Activated CD4-positive, alpha-beta T cell treated with anti-CD3 and anti-CD28 coated beads, Interleukin-2, amount 50 U/mL, for 16 hours (primary cell): ENCODE data around the gene TRIM60.
A peak's percentile ranks its signal among the peaks of the same experiment; 100 is the strongest.
"Not testable (repeated sequence)": the region's sequence is repeated elsewhere in the genome, so short reads cannot be mapped to it uniquely, and the experiment has no call there.

ENCODE experiments used
- DNase-seq: peaks from one replicate; pipeline ENCODE4 v3.0.0-alpha.2; 2020

Gene TRIM60

GRCh38 chr4:165031436-165032211 is at the start of gene TRIM60:
TSS of gene TRIM60 (plus strand) at chr4:165031999. CDS start at chr4:165040073, 8,074 bp downstream.
- no peak for DNase-seq

DNA sequence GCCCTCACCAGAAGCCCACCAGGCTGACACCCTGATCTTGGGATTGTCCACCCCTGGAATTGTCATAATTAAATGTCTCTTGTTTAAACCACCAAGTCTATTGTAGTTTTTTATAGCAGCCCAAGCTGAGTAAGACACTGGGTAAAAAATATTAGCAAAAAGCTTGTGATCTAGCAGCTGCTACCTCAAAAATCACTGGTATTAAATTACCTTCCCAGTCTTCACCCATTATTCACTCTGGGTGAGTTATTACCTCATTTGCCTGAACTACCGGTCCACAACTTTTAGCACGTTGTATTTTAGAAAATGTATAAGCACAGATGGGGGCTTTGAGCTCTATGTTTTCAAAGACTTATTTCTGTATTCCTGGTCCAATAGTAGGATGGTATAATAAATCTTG is 42.3 kb upstream of the TRIM60 start:
- DNase-seq = no peak

- DNase-seq = not testable (repeated sequence)
Observed at GRCh38 chr4:164990786-164991185, 41.0 kb upstream of the TRIM60 start.

GRCh38 chr4:164996123-164996522 is 35.7 kb upstream of the TRIM60 start:
- DNase-seq = not testable (repeated sequence)

- DNase-seq = no peak
Observed at GRCh38 chr4:164997324-164997723, 34.5 kb upstream of the TRIM60 start.

GRCh38 chr4:164997941-164998340 is 33.9 kb upstream of the TRIM60 start:
- DNase-seq = no peak

DNA sequence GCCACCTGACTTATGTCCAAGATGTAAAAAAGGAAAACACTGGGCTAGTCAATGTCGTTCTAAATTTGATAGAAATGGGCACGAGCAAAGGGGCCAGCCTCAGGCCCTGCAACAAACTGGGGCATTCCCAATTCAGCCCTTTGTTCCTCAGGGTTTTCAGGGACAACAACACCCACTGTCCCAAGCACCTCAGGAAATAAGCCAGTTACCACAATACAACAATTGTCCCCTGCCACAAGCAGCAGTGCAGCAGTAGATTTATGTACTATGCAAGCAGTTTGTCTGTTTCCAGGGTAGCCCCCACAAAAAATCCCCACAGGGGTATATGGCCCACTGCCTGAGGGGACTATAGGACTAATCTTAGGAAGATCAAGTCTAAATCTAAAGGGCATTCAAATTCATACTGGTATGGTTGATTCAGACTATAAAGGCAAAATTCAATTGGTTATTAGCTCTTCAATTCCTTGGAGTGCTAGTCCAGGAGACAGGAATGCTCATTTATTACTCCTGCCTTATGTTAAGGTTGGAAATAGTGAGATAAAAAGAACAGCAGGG is 33.2 kb upstream of the TRIM60 start:
- DNase-seq = not testable (repeated sequence)

GRCh38 chr4:165001957-165002356 is 29.8 kb upstream of the TRIM60 start:
- not testable (repeated sequence) for DNase-seq

- DNase-seq = no peak
Observed at GRCh38 chr4:165005352-165005925, 26.4 kb upstream of the TRIM60 start.

GRCh38 chr4:165006456-165006855 is 25.3 kb upstream of the TRIM60 start:
- DNase-seq = no peak

DNA sequence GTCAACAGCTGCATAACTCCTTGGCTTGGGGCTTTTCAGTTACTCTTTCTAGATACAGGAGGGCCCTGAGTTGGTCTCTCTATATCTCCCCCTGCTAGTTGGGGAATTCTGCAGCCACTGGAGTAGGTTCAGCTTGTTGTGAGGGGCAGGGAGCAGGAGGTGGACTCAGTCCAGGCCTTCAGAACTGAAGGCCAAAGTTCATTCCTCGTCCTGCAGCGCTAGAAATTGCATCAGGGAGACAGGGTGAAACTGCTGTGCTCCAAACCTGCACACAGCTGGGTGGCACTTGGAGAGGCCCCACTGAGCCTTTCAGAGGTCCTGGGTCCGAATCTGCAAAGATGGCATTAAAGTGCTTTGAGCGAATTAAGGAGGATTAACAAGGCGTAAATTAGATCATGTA is 24.9 kb upstream of the TRIM60 start:
- no peak for DNase-seq

DNA sequence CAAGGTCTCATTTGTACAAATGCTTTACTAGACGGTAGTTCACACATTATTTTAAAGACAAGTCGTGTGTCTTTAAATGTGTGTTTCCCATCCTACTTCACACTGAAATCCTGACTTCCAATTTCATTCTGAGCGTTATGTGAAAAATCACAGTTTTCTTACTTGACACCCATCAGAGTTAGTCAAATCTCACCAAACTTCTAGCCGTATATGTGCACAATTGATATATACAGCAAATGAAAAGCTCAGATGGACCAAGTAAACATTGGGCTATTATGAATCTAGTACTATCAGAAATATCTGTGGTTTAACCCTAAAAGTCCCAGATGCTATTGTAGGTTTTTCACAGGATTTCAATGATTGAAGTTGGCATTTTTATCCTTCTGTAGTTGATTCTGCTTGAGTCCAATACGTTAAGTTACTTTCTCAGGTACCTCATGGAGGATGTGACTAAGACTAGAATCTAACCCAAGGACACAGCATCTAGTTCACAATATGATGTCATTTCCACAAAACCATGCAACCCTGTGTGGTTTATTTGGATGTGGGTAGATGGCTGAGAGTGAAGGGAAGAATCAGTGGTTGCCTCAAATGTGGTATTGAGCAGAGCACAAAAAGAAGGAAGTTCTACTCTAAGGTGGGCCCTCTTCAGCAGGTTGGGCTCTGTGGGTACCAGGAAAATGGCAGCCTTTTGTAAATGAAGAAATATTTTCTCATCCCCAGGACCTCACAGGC is 22.1 kb upstream of the TRIM60 start:
- peak; percentile 78 for DNase-seq

DNA sequence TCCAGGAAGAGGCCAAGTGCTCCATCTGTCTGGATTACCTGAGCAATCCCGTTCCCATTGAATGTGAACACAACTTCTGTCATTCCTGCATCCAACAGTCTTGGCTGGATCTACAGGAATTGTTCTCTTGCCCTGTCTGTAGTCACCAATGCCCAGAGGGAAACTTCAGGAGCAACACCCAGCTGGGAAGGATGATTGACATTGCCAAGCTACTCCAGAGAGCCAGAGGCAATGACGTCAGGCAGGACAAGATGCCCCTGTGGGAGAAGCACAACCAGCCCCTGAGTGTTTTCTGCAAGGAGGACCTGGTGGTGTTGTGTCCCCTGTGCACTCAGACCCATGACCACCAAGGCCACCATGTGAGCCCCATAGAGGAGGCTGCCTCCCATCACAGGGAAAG is 21.3 kb upstream of the TRIM60 start:
- no peak for DNase-seq

DNA sequence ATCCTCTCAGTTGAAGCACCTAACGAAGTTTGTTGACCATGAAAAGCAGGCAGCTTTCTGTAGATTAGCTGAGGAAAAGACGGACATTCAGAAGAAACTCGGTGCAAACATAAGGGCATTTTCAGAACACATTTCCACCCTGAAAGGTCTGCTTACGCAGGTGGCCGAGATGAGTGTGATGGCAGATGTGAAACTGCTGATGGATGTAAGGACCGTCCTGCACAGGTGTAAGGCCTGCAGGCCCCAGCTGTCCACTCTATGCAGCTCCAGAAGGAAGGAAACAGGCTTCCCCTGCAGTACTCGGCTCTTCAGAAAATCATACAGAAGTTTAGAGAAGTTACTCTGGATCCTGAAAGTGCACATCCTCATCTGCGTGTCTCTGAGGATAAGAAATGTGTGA is 20.8 kb upstream of the TRIM60 start:
- DNase-seq = no peak

DNA sequence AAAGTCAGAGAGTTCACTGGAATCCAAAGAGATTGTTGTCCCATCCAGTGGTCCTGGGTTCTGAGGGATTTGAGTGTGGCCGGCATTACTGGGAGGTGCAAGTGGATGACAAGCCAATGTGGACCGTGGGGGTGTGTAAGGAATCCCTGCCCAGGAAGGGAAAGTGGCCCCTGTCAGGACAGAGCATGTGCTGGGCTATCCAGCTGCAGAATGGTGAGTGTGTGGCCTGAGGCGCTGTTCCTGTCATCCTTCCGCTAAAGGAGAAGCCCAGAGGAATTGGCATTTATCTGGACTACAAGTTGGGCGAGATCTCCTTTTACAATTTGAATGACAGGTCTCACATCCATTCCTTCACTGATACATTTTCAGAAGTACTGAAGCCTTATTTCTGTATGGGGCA is 20.4 kb upstream of the TRIM60 start:
- no peak for DNase-seq

GRCh38 chr4:165013691-165014090 is 18.1 kb upstream of the TRIM60 start:
- no peak for DNase-seq

DNA sequence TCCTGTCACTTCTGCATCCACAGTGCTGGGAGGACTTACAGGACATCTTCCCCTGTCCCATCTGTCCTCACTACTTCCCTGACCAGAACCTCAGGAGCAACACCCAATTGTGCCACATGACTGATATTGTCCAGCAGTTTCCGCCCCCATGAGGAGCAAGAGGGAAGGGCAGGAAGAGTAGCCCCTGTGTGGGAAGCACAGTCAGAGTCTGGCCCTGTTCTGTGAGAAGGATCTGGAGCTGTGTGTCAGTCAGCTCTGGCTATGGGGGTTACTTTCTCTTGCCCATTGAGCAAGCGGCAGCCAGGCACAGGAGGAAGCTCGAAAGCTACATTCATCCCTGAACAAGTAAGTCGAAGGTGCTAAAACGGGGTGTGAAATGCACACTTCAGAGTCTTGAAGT is 14.8 kb upstream of the TRIM60 start:
- peak; percentile 27 for DNase-seq

- DNase-seq = not testable (repeated sequence)
Observed at GRCh38 chr4:165019995-165020394, 11.8 kb upstream of the TRIM60 start.

DNA sequence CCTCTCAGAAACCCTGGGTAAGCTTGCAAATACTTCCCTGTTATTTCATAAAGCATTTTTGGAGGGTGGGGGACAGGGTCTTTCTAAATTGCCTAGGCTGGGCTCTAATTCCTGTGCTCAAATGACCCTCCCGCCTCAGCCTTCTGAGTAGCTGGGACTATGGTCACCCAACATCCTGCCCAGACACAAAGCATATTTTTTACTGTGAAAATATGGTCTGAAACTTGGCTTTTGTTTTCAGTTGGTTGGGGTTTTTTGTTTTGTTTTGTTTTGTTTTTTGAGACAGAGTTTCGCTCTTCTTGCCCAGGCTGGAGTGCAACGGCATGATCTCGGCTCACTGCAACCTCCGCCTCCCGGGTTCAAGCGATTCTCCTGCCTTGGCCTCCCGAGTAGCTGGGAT is 6.0 kb upstream of the TRIM60 start:
- DNase-seq = not testable (repeated sequence)

- DNase-seq = no peak
Observed at GRCh38 chr4:165027762-165028402, 3.9 kb upstream of the TRIM60 start.

DNA sequence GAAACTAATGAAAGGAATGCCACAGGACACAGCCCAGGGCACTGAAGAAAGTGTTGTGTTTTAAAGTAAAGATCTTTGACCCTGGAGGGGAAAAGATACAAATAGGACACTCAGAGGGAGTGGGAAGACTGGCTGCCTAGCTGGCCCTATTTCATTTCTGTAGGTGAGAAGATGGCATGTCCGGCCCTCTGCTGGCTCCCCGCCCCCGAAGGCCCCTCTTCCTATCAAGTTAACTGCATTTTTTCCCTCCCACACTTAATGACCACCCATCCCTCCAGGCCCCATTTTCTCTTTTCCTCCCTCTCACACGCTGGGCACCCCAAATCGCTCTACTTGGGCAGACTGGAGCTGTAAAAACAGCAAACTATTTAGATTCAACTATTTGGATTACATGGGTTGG is 16.4 kb downstream of the TRIM60 start:
- DNase-seq = no peak

- no peak for DNase-seq
Observed at GRCh38 chr4:165052627-165053026, 20.8 kb downstream of the TRIM60 start.

DNA sequence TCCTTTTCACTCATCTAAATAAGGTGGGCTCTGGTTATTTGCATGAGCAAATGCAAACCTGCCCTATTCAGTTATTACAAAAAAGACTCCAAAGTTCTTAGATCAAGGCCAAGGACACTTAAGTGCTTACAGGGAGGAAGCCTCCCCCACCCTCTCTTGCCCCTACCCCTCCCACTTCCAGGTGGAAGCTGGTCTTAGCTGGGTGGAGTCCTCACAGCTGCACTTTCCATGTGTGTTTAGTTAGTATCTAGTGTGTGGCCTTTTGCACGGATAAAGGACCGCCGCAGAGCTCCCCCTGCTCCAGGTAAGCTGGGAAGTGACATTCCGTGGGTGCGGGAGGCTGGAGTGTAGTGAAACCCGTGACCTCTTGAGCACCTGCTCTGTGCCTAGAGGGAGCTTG is 21.8 kb downstream of the TRIM60 start, which contains the start of gene TRIM75:
Gene TRIM75, plus strand, starts transcription at position 222 of the 400 bp plus-strand sequence. CDS start 5,282 bp downstream, outside the sequence.
- DNase-seq = no peak
